NCI-H82 treated with DMSO at 0.1 percent for 48 hours (cell line): ENCODE results near the gene RHCE.
"Not testable (repeated sequence)": the region's sequence is repeated elsewhere in the genome, so short reads cannot be mapped to it uniquely, and the experiment has no call there.

Experiments used
- DNase-seq: peaks from one replicate; lab custom pipeline; 2025; ENCODE audit not compliant: unreplicated experiment; lab: John Stamatoyannopoulos, UW

RHCE gene

DNA sequence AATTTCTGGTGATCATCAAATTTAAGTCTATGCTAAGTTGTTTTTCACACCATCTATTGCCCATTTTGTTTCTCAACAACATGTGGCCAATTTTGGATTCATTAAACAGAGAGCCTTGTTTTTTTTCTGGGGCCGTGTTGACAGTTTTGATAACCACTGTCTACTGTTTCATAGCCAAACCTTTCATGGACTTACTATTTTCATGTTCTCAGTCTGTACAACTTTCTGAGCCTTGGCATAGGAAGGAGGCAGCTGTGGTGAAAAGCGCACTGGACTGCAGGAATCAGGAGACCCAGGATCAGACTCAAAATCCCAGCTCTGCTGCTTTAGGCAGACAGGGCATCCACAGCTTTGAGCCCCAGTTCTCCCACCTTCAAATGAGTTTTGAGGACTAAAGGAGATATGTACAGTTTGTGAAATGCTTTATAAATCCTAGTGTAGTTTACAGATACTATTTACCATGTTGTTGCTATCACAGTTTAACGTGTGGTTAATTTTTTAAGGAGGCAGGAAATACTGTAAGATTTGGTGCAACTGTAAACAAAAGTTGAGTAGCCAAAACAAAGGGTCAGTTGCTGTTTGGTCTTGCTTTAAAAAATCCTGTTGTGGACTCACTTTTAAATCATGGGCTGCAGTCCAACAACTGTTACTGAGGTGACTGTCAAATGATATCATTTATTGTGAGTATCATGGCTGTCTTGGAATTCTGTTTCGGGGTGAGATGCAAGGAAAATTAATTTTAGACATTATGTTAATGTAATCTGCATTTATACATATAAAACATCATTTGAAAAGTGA lies 13.0 kb upstream of the RHCE start:
- no peak for DNase-seq

DNA sequence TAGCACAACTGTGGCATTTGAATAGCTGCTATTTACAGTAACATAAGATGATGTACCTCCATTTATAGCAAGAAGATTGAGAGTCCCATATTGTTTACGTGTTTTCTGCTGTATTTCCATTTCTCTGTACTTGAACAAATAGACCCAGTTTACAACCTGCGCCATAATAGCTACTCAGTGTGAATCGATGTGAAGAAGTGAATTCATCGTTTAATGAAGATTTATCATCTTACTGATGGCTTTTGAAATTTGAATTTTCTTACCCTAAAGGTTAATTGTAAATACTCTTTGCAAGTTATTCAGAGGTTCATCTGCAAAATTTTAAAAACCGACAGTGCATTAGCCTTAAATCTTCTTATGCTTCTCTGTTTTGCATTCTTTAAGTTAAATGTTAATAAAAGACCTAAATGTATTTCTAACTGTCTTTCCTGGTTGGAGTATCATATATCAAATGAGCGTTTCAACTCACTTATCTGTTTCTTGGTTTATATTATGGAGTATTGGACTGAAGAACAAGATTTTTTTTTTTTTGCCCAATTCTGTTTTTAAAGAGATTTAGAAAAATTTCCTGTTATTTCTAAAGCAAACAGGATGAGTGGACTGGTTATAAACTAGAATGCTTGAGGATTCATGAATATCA lies 12.2 kb upstream of the RHCE start:
- DNase-seq: no peak

DNA sequence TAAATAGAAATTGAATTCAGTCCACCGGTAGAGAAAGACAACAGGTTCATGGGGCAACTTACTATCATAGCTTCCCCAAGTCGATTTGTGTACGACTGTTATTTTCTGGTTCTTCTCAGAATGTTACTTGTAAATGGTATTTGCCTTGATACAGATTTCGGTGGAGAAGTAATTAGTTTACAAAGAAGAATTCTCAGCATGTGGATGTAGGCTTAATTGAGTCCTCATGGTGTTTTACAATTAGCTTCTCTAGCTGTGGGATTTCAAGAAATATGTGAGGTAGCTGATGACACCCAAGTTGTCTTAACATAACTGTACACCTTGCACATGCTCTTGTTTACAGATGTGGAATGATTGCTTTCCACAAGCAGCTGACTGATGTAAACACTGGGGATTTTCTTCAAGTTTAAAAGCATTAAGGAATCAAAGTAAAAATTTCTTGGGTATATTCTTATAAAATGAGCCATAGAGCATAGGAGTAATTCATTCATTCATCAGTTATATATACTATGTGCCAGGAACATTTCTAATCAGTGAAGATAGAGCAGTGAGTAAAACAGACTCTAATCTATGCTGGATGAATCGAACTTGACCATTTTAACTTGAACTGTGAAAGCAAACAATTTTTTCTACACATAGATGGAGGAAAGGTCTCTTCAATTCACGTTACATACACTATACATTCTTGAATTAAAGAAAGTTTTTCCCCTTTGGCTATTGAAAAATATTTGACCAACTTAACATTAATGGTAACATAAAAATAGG lies 11.5 kb upstream of the RHCE start:
- DNase-seq: no peak

DNA sequence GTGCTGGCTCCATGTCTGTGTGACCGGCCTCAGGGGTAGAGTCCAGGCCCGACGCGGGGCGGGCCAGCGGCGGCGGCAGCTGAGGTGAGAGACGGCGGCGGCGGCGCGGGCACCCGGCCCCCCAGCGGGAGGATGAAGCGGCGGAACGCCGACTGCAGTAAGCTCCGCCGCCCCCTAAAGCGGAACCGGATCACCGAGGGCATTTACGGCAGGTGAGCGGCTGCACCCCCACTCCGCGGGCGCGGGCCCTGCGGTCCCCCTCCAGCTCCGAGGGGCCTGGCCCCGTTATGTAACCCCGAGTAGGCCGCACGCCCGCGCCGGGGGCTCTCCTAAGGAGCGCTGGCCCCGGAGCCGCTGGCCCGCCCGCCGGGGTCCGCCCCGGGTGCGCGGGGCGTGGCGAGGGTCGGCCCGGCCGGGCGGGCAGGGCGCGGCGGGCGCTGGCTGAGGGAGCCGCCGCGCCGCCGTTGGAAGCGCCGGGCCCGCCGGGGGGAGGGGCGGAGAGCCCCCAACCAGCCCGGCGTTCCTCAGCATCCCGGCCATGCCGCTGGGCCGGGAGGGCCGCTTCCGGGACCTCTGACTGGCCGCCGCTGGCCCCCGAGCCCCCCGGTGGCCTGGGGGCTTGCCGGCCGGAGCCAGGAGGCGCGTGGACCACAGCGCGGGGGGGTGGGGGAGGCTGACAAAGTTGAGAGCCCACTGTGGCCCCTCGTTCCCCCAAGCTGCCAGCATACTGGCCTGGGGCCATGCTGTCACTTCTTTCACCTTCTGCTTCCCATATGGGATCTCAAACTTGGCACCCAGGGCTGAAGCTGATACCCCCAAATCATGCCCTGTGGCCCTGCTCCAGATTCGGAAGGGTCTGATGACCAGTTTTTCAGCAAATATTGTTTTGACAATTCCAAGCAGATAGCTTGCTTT lies 10.6 kb upstream of the RHCE start:
- no peak for DNase-seq

DNA sequence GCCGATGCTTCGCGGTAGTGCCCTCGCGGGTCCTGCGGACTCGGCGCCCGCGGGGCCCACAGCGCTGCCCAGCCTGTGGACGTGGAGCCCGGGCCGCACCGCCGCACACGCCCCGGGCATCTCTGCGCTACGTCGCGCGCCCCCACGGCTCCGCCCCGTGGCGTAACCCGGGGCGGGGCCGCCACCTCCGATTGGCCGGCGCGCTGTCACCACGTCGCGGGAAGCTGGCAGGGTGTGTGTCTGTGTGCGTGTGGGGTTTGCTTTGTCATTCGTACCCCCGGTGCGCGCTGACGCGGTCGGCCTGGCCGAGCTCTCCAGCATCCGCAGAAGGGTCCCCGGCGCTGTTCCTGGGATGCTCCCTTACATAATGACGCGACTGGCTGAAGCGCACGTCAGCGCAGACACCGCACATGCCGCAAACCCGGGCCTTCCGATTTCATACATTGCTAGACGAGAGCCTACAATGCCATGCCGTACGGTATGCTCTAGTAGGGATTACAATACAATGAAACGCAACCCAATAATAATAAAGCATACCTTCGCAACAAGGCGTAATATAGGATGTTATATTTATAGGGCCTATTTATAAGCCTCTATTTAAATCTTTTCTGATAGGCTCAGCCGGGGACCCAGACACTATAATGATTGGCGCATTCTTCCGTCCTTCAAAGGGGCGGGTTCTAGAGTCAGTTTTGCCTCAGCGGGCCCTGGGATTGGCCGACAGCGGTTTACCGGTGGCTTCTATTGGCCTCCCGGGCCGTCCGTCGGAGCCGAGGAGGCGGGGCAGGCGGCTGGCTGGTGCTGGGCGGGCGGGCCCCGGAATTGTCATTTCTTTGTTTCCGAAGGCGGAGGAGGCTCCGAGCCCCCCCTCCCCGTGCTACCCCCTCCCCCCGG lies 9.7 kb upstream of the RHCE start, which contains the start of gene MACO1:
TSS of gene MACO1 (plus strand) at position 825 of the 894 bp plus-strand sequence. CDS start 202 bp downstream, outside the sequence.
- DNase-seq: peak; percentile 93

DNA sequence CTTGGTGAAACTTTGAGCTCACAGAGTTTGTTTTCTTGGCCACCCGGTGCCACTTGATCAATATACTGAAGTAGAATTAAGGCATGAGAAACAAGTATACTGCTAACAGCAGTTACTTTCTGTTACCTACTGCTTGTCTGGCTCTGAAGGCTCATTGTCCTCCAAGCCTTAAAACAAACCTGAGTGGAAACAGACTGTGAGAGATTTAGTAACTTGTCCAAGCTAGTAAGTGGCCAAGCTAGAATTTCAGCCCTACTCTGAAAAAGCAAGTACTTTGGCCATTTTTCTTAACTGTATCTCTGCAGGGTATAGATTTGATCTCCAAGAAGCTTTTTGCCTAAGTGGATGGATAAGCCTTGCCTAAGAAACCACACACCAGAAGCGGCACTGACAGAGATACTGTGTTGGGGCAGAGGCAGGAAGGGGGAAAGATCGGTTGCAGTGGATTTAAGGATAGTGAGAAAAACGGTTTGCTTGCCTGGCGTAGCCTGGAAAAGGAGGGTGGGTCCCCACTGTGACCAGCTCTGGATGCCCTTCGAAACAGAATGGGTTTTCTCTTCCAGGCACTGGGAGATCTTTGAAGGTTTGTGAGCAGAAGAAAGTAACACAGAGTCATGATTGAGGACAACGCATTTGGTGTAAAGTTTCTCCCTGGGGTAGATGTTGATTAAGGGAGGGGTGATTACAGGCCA lies 8.0 kb upstream of the RHCE start:
- DNase-seq: no peak

DNA sequence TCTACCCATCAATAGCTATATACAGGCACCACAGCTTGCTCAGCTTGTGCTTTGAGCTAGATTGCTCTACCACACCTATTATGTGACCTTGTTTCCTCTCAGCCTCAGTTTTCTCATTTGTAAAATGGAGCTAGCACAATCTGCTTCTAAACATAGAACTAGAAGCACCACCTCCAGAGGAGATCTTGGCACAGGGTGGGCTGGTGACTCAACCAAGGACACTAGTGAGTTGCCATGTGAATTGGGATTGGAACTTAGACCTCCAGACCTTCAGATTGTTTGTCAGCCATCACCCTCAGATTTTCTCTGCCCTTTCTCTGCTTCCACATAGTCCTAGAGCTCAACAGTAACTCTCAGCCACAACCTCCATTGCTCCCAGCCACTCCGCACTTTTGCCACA lies 7.1 kb upstream of the RHCE start:
- no peak for DNase-seq

DNA sequence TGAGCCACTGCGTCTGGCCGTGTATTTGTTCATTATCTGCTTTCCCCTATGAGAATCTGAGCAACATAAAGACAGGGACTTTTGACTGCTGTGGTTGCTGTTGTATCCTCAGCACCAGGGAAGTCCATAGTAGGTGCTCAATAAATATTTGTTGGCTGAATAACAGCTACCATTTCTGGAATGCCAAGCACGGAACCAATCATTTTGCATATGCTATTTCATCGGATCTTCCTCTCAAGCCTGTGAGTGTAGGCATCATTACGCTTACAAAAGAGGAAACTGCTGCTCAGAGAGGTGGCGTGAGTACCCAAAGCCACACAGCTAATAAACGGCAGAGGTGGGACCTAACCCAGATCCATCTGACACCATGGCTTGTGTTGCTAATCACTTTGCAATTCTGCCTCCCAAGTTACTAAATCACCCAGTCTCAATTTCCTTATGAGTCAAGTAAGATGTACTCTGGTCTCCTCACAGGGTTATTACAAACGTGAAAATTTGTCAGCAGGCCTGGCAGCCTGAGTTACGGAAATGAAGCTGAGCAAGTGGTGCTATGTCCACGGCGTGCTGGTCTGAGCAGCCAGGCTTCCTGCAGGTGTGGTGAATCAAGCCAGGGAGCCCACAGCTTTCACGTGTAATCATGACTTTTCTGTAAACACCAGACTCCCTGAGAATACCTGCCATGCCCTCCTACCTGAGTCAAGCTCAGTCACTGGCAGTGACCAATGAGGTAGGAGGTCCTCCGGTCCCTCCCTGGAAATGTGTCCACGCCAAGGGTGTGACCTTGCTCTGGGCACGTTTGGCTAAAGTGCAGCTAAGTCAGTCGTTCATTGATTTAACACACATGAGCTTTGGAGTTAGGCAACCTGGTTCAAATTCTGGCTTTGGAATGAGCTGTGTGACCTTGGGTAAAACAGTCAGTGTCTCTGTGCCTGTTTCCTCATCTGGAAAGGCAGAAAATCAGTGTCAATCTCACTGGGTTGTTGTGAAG lies 4.8 kb upstream of the RHCE start:
- DNase-seq: no peak

DNA sequence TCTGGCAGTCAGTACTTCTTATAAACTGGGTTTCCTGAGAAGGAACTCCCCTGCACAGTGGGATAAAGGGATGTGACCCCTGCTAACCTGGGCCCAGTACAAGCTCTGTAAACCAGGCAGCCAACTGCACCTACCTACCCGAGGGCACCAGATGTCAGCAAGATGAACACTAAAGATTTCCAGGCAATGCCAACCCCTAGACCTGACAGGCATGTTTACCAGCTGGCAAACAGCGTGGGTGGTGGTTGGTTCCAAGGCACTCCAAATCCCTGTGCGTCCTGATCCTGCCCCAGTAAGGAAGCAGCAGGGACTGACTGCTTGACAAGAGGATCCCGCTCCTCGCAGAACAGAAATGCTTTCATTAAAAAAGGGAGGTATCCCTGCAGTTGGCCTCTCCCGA lies 2.6 kb upstream of the RHCE start:
- not testable (repeated sequence) for DNase-seq

DNA sequence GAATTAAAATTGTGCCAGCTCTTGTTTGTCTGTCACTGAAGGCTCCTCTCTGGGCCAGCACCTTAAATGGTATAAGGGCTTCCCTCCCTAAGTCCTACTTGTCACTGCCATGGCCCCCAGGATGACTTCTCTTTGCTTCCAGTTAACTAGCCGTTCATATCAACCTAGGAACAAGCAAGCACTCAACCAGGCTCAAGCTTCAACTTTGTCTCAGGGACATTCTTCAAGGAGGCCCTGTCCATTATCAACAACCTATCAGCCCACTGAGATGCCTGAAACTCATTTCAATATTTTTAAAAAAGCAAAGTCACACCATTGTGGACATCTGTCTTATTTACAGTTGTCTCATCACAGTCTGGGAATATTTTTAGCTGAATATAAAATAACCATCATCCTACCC lies 1.3 kb downstream of the RHCE start:
- not testable (repeated sequence) for DNase-seq

DNA sequence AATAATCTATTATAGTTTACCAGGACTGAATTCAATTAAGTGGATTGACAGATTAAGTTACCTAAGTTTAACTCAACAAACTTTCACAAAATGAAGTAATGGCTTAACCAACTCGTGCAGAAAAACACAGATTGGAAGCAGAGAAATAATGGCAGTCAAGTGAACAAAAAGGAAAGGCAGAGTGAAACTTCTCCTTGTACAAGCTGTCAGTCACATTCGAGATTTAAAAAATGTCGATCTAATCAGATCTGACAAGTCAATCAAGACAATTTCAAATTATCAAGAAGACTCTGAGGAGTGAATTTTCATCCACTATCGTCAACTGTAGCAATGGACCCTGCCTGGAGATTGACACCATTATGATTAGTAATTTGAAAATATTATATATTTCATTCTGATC lies 3.3 kb downstream of the RHCE start:
- DNase-seq: not testable (repeated sequence)

DNA sequence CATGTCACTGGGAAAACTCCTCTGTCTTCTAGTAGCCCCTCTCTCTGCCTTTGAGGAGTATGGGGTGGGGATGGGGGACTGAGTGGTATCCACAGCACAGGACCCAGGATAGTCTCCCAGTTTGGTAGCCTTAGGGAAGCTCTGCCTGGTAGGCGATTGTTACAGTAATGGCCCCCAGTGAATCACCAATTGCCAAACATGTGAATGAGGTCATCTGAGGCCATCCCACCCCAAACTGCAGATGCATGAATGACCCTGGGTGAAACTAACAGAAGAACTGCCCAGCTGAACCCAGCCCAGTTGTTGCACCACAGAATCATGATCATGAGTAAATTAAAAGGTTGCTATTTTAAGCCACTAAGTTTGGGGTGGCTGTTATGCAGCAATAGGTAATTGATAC lies 6.0 kb downstream of the RHCE start:
- DNase-seq: not testable (repeated sequence)

DNA sequence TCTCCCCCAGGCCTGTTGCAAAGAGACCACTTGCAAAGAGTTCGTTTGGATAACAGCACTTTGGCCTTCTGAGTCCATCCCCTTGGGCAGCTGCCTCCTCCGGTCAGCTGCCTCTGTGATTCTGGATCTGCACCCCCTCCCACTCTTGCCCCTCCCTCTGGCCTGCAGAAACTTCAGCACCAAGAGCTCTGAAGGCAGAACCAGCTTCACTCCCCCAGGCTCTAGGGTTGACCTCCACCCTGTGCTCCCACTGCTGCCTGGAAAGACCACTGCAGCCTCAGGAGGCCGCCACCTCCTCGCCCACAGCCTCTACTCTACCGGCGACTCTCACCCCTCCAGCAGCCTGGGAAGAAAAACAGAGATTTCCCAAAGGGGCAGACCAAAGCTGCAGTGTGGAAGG lies 6.5 kb downstream of the RHCE start:
- DNase-seq: not testable (repeated sequence)

DNA sequence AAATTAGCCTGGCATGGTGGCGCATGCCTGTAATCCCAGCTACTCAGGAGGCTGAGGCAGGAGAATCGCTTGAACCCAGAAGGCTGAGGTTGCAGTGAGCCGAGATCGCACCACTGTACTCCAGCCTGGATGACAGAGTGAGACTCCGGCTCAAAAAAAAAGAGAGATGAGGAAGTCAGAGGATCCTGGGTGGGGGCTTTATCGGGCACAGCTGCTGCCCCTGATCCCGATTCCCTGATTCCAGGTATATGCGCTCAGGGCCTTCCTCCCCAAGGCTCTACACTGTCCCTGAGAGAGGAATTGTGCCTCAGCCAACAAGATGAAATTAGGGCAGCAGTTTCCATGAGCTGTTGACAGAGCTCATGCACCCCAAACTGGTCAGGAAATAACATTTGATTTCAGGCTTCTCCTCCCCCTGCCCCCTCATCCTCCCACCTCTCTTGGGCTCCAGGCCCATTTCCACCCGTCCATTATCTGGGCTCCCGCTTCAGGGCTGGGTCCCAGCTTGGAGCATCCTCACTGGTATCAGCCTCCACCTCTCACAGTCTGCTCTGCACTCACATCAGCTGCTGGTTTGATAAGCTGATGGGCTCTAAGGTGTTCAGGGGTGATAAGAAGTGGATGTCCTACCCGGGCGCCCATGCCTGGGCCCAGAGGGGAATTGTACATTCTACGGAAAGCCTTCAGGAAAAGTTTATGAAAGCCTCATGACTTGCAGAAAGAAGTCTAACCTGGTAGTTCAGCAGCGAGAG lies 7.6 kb downstream of the RHCE start:
- not testable (repeated sequence) for DNase-seq

DNA sequence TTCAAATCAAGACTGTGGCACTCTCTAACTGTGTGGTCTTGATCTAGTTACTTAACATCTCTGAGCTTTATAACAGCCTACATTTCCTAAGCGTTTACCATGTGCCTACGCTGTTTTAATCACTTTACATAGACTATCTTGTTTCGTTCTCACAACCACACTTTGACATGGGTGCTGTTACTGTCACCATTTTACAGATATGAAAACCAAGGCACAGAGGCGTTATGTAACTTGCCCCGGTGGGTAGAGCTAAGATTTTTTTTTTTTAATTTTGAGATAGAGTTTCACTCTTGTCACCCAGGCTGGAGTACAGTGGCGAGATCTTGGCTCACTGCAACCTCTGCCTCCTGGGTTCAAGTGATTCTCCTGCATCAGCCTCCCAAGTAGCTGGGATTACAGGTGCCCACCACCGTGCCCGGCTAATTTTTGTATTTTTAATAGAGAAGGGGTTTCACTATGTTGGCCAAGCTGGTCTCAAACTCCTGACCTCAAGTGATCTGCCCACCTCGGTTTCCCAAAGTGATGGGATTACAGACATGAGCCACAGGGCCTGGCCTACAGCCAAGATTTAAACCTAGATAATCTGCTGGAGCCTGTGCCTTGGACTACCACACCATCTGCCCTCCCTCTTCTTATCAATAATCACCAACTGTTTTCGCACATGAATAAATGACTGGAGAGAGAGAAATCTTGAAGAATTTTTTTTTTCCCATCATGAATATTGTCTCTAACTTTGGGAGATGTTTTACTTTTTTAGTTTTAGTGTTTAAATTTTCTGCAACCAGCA lies 10.8 kb downstream of the RHCE start:
- peak; percentile 95 for DNase-seq

DNA sequence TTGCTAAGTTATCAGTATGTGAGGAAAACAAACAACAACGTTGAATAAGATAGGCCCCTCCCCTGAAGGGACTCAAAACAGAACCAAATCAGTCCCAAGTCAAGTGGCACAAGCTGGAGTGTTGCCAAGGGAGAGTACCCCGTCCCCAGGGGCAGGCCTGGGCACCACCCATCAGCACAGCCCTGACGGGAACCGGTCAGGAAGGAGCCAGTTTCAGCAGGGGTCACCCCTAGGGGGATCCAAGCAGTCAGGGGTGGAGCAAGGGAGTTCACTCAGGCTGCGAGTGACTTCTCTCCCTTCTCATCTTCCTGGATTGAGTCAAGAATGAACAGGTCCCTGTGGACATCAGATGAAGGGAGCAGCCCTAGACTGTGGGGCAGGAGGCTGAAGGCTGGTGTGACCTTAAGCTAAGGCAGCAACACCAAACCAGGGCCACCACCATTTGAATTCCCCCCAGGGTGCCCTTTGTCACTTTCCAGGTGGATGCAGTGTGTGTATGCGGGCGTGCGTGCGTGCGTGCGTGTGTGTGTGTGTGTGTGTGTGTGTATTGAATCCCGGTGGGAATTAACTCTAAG lies 14.8 kb downstream of the RHCE start:
- DNase-seq: not testable (repeated sequence)
